Smooth muscle cell (in vitro differentiated cells): Measurements from ENCODE around the gene KSR2. TPM values are rescaled to one million over a fixed set of nuclear protein-coding genes. Genes with fewer than 3 reads are reported as not detected.

ENCODE experiments used
- DNase-seq: peaks from one replicate; lab custom pipeline; 2025; ENCODE audit not compliant: unreplicated experiment; lab: John Stamatoyannopoulos, UW
- H2AFZ ChIP-seq: fragments of 200-600 bp; sonication (generic); 2 replicates; pipeline ENCODE4 v1.6.0; 2016; ENCODE audit warnings: antibody characterized with exemption, low read depth, mild to moderate bottlenecking
- H3F3A ChIP-seq: fragments of 200-600 bp; sonication (generic); 2 replicates; pipeline ENCODE4 v1.6.0; 2017; ENCODE audit warnings: antibody characterized with exemption, low read depth
- H3K27ac ChIP-seq: fragments of 200-600 bp; sonication (generic); 2 replicates; pipeline ENCODE4 v1.5.1; 2016; ENCODE audit warnings: low read depth, mild to moderate bottlenecking
- H3K27me3 ChIP-seq: fragments of 200-600 bp; sonication (generic); 2 replicates; pipeline ENCODE4 v1.6.1; 2016; ENCODE audit warnings: low read depth, mild to moderate bottlenecking
- H3K36me3 ChIP-seq: fragments of 200-600 bp; sonication (generic); 2 replicates; pipeline ENCODE4 v1.5.1; 2016; ENCODE audit warnings: low read depth
- H3K4me1 ChIP-seq: fragments of 200-600 bp; sonication (generic); 2 replicates; pipeline ENCODE4 v1.5.1; 2016; ENCODE audit warnings: low read depth
- H3K4me2 ChIP-seq: fragments of 200-600 bp; sonication (generic); 2 replicates; pipeline ENCODE4 v1.6.0; 2016; ENCODE audit warnings: mild to moderate bottlenecking
- H3K4me3 ChIP-seq: fragments of 200-600 bp; sonication (generic); 2 replicates; pipeline ENCODE4 v1.5.1; 2016; ENCODE audit warnings: mild to moderate bottlenecking
- H3K79me2 ChIP-seq: fragments of 200-600 bp; sonication (generic); 2 replicates; pipeline ENCODE4 v1.6.0; 2016; ENCODE audit warnings: low read depth, mild to moderate bottlenecking
- H3K9ac ChIP-seq: fragments of 200-600 bp; sonication (generic); 2 replicates; pipeline ENCODE4 v1.6.0; 2016; ENCODE audit warnings: low read depth
- H3K9me3 ChIP-seq: fragments of 200-600 bp; sonication (generic); replicated peaks from 2 replicates; pipeline ENCODE4 v1.5.1; 2016; ENCODE audit warnings: low read depth
- H4K20me1 ChIP-seq: fragments of 200-600 bp; sonication (generic); 2 replicates; pipeline ENCODE4 v1.6.0; 2016; ENCODE audit warnings: low read depth
- CTCF ChIP-seq: fragments of 200-600 bp; sonication (generic); IDR thresholded peaks from 2 replicates; pipeline ENCODE4 v1.5.1; 2017; ENCODE audit warnings: borderline replicate concordance, mild to moderate bottlenecking, antibody characterized with exemption; ENCODE audit not compliant: insufficient read depth, poor library complexity, severe bottlenecking
- WGBS: methylation state at CpG from one replicate; pipeline ENCODE4 v1.1.7; 2016; ENCODE audit warnings: low lambda C conversion rate; 5-methylcytosine and 5-hydroxymethylcytosine counted together
- polyA plus RNA-seq: library from polyadenylated mRNA; unstranded; fragments of >200 nt; fragmentation: Nextera tagmentation; extraction: Ambion mirVana; gene quantifications from 2 replicates; pipeline ENCODE4 v1.2.1, GENCODE V29; 2016
- total RNA-seq: library from RNA; depleted of rRNA; stranded (reverse); fragments of >200 nt; gene quantifications from 2 replicates; pipeline ENCODE4 v1.2.3, GENCODE V29; 2014

The KSR2 gene
- total and polyA plus RNA-seq, 2 experiments from 2014 or later = 0.04 TPM; not detected in 1

- H3K9ac ChIP-seq = no peak overlapping the region
- WGBS = 65% methylated on average over 4 of the region's 4 CpGs
- no peak overlapping the region for H3K27ac ChIP-seq
- H3K27me3 ChIP-seq = peaks cover 6% of the 10 kb centered on the region
- no peaks in the 10 kb centered on the region for H3K79me2 ChIP-seq
- H4K20me1 ChIP-seq = no peaks in the 10 kb centered on the region
- TF ChIP-seq CTCF = no peak
- H3K4me3 ChIP-seq = no peak overlapping the region
- no peaks in the 10 kb centered on the region for H3K4me1 ChIP-seq
- H2AFZ ChIP-seq = no peak overlapping the region
- DNase-seq = no peak
- H3K36me3 ChIP-seq = no peaks in the 10 kb centered on the region
- H3F3A ChIP-seq = no peaks in the 10 kb centered on the region
- no peak overlapping the region for H3K4me2 ChIP-seq
- no peaks in the 10 kb centered on the region for H3K9me3 ChIP-seq
Observed at GRCh38 chr12:117551665-117552064, 417.1 kb downstream of the KSR2 start.

GRCh38 chr12:117547209-117547608 is 421.6 kb downstream of the KSR2 start:
- Histone ChIP-seq H3K79me2 (no peaks in the 10 kb centered on the region), H3K4me3 (no peak overlapping the region), H3K4me1 (no peaks in the 10 kb centered on the region), H3K4me2 (no peak overlapping the region), H3K27me3 (peaks cover 6% of the 10 kb centered on the region), H4K20me1 (no peaks in the 10 kb centered on the region), H3F3A (no peaks in the 10 kb centered on the region), H3K9me3 (no peaks in the 10 kb centered on the region), H3K9ac (no peak overlapping the region), H3K36me3 (no peaks in the 10 kb centered on the region), H3K27ac (no peak overlapping the region), H2AFZ (no peak overlapping the region)
- DNase-seq = no peak
- TF ChIP-seq CTCF = no peak

GRCh38 chr12:117545216-117545615 is 423.6 kb downstream of the KSR2 start:
- DNase-seq = no peak
- Histone ChIP-seq H4K20me1 (no peaks in the 10 kb centered on the region), H3K4me3 (no peak overlapping the region), H3K9me3 (no peaks in the 10 kb centered on the region), H3K79me2 (no peaks in the 10 kb centered on the region), H3K27ac (no peak overlapping the region), H3K36me3 (no peaks in the 10 kb centered on the region), H3K27me3 (peaks cover 6% of the 10 kb centered on the region), H3K4me1 (no peaks in the 10 kb centered on the region), H3F3A (no peaks in the 10 kb centered on the region), H2AFZ (no peak overlapping the region), H3K9ac (no peak overlapping the region), H3K4me2 (no peak overlapping the region)
- TF ChIP-seq CTCF = no peak
- 87% methylated on average over 3 of the region's 3 CpGs for WGBS

- no peaks in the 10 kb centered on the region for H3K4me1 ChIP-seq
- H3K27ac ChIP-seq = no peak overlapping the region
- H3K27me3 ChIP-seq = no peaks in the 10 kb centered on the region
- 78% methylated on average over 5 of the region's 5 CpGs for WGBS
- H2AFZ ChIP-seq = no peak overlapping the region
- no peak overlapping the region for H3K4me2 ChIP-seq
- no peaks in the 10 kb centered on the region for H3K79me2 ChIP-seq
- no peaks in the 10 kb centered on the region for H3K9me3 ChIP-seq
- no peak for TF ChIP-seq CTCF
- H3K4me3 ChIP-seq = no peak overlapping the region
- no peak for DNase-seq
- H3K36me3 ChIP-seq = no peaks in the 10 kb centered on the region
- no peak overlapping the region for H3K9ac ChIP-seq
- H4K20me1 ChIP-seq = no peaks in the 10 kb centered on the region
- no peaks in the 10 kb centered on the region for H3F3A ChIP-seq
Observed at GRCh38 chr12:117540011-117540410, 428.8 kb downstream of the KSR2 start.
